ENCODE measurements around the gene WAS. TPM values are rescaled to one million over a fixed set of nuclear protein-coding genes. Genes with fewer than 3 reads are reported as not detected.

WAS gene
- total RNA-seq, 4 donors from 2014 or later: 1.3 to 4.1 (median 3.2) TPM

DNA sequence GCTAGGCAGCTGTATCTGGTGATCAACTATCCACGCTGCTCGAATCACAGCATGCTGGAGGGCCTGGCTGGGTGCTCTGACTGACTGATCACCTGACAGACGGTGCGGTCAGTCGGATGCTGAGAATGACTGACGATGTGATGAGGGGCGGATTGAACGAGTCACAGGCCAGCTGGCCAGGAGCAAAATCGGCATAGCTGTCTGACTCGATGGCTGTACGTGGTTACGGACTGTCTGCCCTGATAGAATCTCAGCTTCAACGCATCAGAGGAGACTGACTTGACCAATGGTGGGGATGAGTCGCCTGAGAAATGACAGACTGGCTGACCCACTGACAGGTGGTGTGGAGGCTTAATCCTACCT, 11.9 kb downstream of the WAS start:
- intact Hi-C loops (cut with DNase I; ENCODE audit: low total_unique reads): no loop called here
- H3K4me3 ChIP-seq (ENCODE audit: low read depth, poor library complexity, severe bottlenecking): no peak overlapping the region
- TF ChIP-seq, protein P1, sequence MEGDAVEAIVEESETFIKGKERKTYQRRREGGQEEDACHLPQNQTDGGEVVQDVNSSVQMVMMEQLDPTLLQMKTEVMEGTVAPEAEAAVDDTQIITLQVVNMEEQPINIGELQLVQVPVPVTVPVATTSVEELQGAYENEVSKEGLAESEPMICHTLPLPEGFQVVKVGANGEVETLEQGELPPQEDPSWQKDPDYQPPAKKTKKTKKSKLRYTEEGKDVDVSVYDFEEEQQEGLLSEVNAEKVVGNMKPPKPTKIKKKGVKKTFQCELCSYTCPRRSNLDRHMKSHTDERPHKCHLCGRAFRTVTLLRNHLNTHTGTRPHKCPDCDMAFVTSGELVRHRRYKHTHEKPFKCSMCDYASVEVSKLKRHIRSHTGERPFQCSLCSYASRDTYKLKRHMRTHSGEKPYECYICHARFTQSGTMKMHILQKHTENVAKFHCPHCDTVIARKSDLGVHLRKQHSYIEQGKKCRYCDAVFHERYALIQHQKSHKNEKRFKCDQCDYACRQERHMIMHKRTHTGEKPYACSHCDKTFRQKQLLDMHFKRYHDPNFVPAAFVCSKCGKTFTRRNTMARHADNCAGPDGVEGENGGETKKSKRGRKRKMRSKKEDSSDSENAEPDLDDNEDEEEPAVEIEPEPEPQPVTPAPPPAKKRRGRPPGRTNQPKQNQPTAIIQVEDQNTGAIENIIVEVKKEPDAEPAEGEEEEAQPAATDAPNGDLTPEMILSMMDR (IDR thresholded peaks at IDR 0.05): no peak
- no peak for TF ChIP-seq POLR2A (IDR thresholded peaks at IDR 0.05)
- DNase-seq (ENCODE audit: low spot score in 2 of 2): no peak
- WGBS, 2 donors: 50 to 59% methylated on average over 6 to 14 of the region's 14 CpGs

DNA sequence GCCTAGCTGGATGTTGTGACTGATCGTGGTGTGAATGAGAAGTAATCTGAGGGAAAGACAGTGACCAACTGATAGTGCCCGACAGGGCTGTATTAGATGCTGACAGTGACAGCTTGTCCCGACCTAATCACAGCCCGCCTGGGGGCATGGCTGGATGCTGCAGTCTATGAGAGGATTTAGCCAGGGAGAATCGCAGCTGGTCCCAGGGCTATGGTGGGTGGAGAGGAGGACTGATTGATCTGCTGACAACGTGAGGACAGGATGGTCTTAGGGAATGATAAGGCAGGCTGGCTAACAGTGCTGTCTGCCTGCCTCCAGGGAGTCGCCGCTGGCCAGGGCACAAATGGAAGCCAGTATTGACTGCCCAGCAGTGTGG, 12.3 kb downstream of the WAS start:
- DNase-seq (ENCODE audit: low spot score in 2 of 2): no peak
- 0 to 40% methylated on average over 7 to 8 of the region's 8 CpGs for WGBS, 2 donors
- intact Hi-C loops (cut with DNase I; ENCODE audit: low total_unique reads): no loop called here

DNA sequence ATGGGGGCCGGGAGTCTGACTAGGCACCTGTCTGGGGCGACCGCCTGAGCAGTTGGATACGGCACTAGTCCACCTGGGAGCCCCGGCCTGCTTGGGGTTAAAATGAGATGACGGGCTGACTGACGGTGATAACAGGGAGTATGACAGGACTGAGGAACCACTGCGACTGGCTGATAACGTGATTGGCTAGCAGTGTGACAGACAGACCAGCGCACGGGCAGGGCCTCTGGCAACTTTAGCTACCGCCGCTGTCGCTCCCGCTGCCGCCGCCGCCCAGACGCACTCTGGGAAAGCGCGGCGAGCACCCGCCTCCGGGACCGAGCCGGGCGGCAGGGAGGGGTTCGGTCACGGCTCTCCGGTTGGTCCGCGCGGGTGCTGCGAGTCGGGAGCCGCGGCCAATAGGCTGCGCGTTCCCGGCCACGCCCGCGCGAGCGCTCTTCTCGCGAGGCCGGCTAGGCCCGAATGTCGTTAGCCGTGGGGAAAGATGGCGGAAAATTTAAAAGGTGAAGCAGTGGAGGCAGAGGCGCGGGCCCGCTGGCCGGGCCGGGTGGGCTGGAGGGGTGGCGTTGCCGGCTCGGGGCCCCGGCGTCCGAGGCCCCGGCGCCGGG, 12.8 kb downstream of the WAS start, which contains the start of gene SUV39H1:
SUV39H1 (plus strand) TSS at position 434 of the 608 bp plus-strand sequence; CDS start at position 485, 51 bp downstream.
- WGBS, 2 donors: 0 to 52% methylated on average over 1 to 66 of the region's 66 CpGs

More for the DNA sequence above, 12.3 kb downstream of the WAS start:
- no peak overlapping the region for H3K4me3 ChIP-seq (ENCODE audit: low read depth, poor library complexity, severe bottlenecking)
- TF ChIP-seq, protein P1 (IDR thresholded peaks at IDR 0.05): no peak
- no peak for TF ChIP-seq POLR2A (IDR thresholded peaks at IDR 0.05)

DNA sequence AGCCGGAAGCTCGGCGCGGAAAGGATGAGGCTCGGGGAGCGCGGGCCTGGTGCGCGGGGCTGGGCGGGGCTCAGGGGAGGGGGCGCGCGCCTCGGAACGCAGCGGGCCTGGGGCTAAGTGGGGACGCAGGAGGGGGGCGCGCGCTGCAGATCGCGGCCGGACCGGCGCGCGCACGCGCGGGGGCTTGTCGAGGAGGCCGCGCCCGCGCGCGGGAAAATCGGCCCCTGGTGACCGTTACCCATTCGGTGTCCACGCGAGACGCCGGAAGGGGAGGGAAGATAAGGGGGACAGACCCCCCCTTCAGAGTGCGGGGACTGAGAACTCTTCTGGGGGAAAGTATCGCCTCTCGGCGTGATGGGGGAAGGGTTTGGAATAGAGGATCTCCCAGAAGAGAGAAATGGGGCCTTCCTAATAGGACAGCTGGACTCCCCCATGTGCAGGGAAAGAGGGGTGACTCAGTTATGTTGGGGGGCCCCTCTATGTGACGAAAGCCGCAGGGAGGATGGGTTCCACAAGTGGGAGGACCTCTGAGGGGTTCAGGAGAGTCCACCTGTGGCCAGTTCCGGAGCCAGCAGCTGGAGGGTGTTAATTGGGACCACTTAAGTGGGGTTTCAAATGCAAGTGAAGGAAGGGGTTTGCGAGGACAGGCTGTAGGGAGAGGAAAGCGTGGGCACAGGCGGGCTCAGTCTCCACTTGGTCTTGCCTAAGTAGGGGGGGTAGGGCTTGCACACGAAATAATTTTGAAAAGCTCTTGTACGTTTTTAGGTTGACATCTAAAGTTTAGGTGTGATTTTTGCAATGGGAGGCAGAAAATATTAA, 13.5 kb downstream of the WAS start:
- intact Hi-C loops (cut with DNase I; ENCODE audit: low total_unique reads): no loop called here
- 2 to 48% methylated on average over 17 to 56 of the region's 56 CpGs for WGBS, 2 donors
- no peak for TF ChIP-seq POLR2A (IDR thresholded peaks at IDR 0.05)
- TF ChIP-seq, protein P1 (IDR thresholded peaks at IDR 0.05): no peak
- H3K4me3 ChIP-seq (ENCODE audit: low read depth, poor library complexity, severe bottlenecking): peak overlapping the region; percentile 59
- DNase-seq (ENCODE audit: low spot score in 2 of 2): no peak

More for the DNA sequence above, 12.8 kb downstream of the WAS start, which contains the start of gene SUV39H1:
- DNase-seq (ENCODE audit: low spot score in 2 of 2): peak; percentile 77 to 96
- peak within 1 kb of the TSS; percentile 59 for H3K4me3 ChIP-seq (ENCODE audit: low read depth, poor library complexity, severe bottlenecking)
- TF ChIP-seq, protein P1 (IDR thresholded peaks at IDR 0.05): no peak
- TF ChIP-seq POLR2A (IDR thresholded peaks at IDR 0.05): peak in 1 of 2 donors; percentile 48
- intact Hi-C loops (cut with DNase I; ENCODE audit: low total_unique reads): no loop called here

DNA sequence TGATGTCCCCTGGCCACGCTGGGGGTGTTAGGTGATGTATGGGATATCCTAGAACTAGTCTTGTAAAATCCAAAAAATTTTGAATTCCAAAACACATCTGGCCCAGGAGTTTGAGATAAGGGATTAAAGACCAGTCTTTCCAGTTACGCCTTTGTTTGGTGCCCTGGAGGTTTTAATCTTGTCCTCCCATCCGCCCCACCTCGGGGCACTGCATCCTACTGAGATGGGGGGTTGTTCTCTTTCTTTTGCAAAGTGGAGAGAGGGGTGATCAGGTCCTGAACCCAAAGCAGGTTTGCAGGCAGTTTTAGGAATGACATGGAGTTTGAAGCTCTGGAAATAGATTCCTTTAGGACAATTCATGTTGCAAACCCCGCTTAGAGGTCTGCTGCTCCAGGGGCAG, 14.7 kb downstream of the WAS start:
- no peak overlapping the region for H3K4me3 ChIP-seq (ENCODE audit: low read depth, poor library complexity, severe bottlenecking)
- 69 to 70% methylated on average over 5 of the region's 5 CpGs for WGBS, 2 donors
- DNase-seq (ENCODE audit: low spot score in 2 of 2): no peak
- TF ChIP-seq, protein P1 (IDR thresholded peaks at IDR 0.05): no peak
- TF ChIP-seq POLR2A (IDR thresholded peaks at IDR 0.05): no peak
- intact Hi-C loops (cut with DNase I; ENCODE audit: low total_unique reads): no loop called here
